Suppressor macrophage treated with lipopolysaccharide for 4 hours (primary cell): Measurements from ENCODE around the gene MSLN.

Experiments
- DNase-seq: peaks from one replicate; pipeline ENCODE4 v3.0.0-alpha.2; 2020

The MSLN gene

DNA sequence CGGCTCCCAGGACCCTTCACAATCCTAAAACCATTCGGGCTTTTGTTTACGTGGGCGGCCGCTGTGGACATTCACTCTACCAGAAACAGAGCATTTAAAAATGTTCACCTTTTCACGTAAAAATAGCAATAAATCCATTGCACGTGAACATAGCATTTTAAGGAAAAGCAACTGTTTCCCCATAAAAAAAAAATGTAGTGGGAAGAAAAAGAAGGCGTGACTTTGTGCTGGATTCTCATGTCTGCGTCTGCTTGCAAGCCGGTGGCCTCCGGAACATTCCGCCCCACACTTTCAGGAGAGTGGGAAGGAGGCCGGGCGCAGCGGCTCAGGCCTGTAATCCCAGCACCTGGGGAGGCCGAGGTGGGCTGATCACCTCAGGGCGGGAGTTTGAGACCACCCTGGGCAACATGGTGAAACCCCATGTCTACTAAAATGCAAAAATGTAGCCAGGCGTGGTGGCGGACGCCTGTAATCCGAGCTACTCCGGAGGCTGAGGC is 53.4 kb downstream of the MSLN start:
- DNase-seq: no peak

DNA sequence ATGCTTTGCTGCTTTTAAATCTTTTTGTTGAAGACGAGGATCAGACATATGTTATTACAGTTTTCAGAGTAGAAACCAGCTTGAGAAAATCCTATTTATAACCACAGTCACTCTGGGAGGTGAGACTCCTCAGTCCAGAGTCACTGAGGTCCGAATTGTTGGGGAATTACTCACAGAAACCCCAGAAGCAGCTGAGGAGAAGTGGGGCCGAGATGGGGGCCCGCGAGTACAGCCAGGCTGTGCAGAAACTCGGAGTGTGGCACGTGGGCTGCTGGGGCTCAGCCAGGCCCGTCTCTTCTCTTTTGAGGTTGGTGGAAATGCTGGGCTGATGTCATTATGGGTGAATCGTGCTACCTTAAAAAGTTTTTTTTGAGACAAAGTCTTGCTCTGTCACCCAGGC is 54.4 kb downstream of the MSLN start:
- no peak for DNase-seq

DNA sequence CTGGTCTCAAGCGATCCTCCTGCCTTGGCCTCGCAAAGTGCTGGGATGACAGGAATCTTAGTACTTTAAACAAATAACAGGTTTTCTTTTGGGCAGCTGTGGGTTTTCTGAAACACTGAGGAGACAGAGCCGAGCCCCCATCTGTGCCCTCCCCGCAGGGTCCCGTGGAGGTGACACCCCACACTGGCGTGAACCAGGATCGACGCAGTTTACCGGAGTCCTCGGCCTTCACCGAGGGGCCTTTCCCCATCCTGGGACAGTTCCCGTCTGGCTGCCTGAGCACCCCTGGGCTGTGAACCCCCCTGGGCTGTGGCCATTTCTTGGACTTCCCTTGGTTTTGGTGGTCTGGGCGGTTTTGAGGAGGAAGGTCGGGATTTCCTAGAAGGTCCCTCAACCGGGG is 55.3 kb downstream of the MSLN start:
- no peak for DNase-seq

DNA sequence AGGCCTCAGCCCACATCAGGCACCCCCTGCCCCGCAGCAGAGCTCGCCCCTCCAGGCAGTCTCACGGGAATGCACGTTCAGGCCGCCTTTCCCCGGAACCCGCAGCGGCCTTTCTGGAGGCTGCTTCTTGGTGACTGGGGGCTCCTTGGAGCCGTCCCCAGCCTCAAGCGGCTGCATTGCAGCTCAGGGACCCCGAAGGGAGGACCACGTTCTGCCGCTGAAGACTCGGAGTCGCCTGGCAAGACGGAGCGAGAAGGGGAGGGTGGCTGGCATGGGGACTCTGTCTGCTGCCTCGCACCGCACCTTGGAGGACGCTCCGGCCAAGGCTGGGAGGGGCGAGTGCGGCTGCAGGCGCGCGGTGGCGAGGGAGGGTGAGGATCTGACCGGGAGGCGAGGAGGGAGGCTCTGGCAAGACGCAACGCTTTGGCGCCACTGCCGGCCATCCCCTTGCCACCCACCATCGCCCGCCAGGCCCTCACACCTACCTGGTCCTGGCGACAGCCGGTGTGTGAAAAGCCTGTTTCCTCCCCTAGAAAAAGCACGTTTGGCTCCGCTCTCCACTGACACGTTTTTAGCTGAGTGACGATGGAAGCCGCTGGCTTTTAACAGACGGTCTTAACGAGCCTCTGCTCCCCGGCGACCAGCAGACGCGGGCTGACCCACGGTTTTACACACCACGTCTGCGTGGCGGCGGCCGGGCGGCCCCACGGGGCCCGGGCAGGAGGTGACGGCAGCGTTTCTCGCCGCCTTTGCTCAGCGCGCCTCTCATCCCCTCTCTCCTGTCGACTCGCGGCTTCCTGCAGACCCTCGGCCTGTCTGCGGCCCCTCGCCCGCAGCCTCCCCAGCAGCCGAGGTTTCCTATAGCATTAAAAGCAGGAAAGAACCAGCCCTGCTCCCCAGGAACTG is 56.7 kb downstream of the MSLN start:
- no peak for DNase-seq

DNA sequence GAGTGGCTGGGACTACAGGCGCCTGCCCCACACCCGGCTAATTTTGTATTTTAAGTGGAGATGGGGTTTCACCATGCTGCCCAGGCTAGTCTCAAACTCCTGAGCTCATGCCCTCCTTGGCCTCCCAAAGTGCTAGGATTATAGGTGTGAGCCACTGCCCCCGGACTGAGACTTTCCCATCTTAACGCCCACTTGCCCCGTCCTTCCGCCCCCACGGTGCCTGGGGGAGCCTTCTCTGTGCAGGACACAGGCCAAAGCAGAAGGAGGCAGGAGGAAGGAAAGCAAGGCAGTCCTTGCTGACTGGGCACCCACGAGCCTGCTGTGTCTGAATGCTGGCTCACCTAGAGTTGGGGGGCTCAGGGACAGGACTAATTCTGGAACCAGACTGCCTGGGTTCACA is 57.6 kb downstream of the MSLN start:
- no peak for DNase-seq
